HAP-1 (cell line): Measurements from ENCODE around the gene TUBB3.

Experiments used
- DNase-seq, 2 experiments: peaks; one replicate each; pipeline ENCODE4 v3.0.0-alpha.2; 2016 to 2020; ENCODE audit warnings: low spot score in 2 of 2
- H3K27me3 ChIP-seq: fragments of 250-450 bp; sonication (Bioruptor Pico); 2 replicates; pipeline ENCODE4 v1.5.1; 2020; ENCODE audit warnings: low read depth, mild to moderate bottlenecking, moderate library complexity
- H3K36me3 ChIP-seq: fragments of 250-450 bp; sonication (Bioruptor Pico); replicated peaks from 2 replicates; pipeline ENCODE4 v1.5.1; 2020; ENCODE audit warnings: mild to moderate bottlenecking
- H3K4me1 ChIP-seq: fragments of 250-450 bp; sonication (Bioruptor Pico); 2 replicates; pipeline ENCODE4 v1.5.1; 2020; ENCODE audit warnings: mild to moderate bottlenecking
- H3K4me3 ChIP-seq: fragments of 250-450 bp; sonication (Bioruptor Pico); 2 replicates; pipeline ENCODE4 v1.5.1; 2020; ENCODE audit warnings: mild to moderate bottlenecking, moderate library complexity
- H3K9me3 ChIP-seq: fragments of 250-450 bp; sonication (Bioruptor Pico); 2 replicates; pipeline ENCODE4 v1.5.1; 2020; ENCODE audit warnings: mild to moderate bottlenecking, moderate library complexity
- in situ Hi-C: fragments of 300-500 bp; cut with MboI; formaldehyde crosslinking; loops from 3 replicates; pipeline ENCODE4 v1.14.3; 2020; ENCODE audit warnings: low sequenced_read_pairs, inconsistent platforms, mixed read lengths

The TUBB3 gene

DNA sequence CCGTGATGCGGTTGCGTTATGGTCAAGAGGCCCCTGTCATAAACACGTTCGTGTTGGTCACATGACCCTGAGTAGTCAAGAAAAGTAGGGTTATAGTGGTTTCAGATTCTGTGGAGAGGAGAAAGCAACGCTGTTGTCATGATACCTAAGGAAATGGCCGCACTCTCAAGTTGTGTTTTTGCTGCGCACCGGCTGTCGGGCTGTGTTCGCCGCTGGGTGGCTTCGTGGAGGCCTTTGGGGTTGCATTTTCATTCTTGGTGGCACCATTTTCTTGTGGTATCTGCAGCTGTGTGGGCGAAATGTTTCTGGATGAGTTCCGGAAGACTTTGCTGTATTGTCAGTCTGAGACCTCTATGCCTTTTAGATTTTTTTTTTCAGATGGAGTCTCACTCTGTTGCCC is 60.4 kb downstream of the TUBB3 start:
- DNase-seq, result no peak
- Histone ChIP-seq H3K4me1 (no peaks in the 10 kb centered on the region), H3K4me3 (no peak overlapping the region), H3K9me3 (no peaks in the 10 kb centered on the region), H3K36me3 (peaks cover 75% of the 10 kb centered on the region), H3K27me3 (no peaks in the 10 kb centered on the region)
- in situ Hi-C loops, result no loop called here

DNA sequence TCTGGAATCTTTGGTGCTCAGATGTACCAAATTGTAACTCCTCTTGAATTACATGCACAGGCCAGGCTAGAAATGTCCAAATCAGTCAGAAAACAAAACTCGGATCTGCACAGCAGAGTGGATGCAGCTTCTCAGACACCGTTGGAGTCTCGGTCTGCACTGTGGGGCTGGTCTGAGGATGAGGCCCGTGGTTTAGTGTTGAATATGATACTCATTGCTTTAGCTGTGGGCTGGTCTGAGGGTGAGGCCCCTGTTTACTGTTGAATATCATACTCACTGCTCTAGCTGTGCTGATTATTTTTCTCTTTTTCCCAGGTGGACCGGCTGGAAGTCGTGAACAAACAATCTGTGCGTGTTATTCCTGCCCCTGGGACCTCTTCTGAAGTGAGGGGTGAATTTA is 61.1 kb downstream of the TUBB3 start:
- Histone ChIP-seq H3K9me3 (no peaks in the 10 kb centered on the region), H3K27me3 (no peaks in the 10 kb centered on the region), H3K4me3 (no peak overlapping the region), H3K36me3 (peaks cover 82% of the 10 kb centered on the region), H3K4me1 (no peaks in the 10 kb centered on the region)
- no peak for DNase-seq
- in situ Hi-C loops, result no loop called here

DNA sequence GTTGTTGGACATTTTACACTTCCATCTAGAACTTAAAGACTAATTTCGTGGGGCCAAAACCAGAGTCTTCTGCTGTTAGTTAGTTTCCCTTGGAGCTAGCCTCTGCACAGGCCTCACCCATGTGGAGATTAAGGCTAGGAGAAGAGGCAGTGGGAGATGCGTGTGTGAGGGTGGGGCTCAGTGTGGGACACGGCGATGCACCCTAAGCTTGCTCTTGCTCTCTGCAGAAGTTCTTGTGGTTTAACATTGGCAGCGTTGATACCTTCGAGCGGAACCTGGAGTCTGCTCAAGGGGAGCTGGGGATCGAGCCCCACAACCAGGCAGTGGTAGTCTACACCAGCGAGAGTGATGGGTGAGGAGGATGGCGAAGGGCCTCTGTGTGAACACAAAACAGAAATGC is 62.1 kb downstream of the TUBB3 start:
- DNase-seq, result no peak
- peaks cover 74% of the 10 kb centered on the region for H3K36me3 ChIP-seq
- H3K9me3 ChIP-seq, result no peaks in the 10 kb centered on the region
- H3K4me1 ChIP-seq, result no peaks in the 10 kb centered on the region
- in situ Hi-C loops, result no loop called here
- H3K27me3 ChIP-seq, result no peaks in the 10 kb centered on the region
- H3K4me3 ChIP-seq, result no peak overlapping the region
